Neural progenitor cell (in vitro differentiated cells): ENCODE data around the gene SNTG2. TPM values are rescaled to one million over a fixed set of nuclear protein-coding genes. Genes with fewer than 3 reads are reported as not detected.

Experiments used
- DNase-seq: peaks from one replicate; pipeline ENCODE4 v3.0.0-alpha.2; 2016; ENCODE audit warnings: low spot score
- H2AFZ ChIP-seq: fragments of 200-600 bp; sonication (generic); replicated peaks from 2 replicates; pipeline ENCODE4 v1.6.1; 2016; ENCODE audit warnings: antibody characterized with exemption
- H3F3A ChIP-seq: fragments of 200-600 bp; sonication (generic); 2 replicates; pipeline ENCODE4 v1.6.1; 2016; ENCODE audit warnings: antibody characterized with exemption, low read depth
- H3K27ac ChIP-seq: fragments of 200-600 bp; sonication (generic); 2 replicates; pipeline ENCODE4 v1.5.1; 2016; ENCODE audit warnings: mild to moderate bottlenecking
- H3K27me3 ChIP-seq: fragments of 200-600 bp; sonication (generic); 2 replicates; pipeline ENCODE4 v1.6.1; 2016; ENCODE audit warnings: mild to moderate bottlenecking, moderate library complexity
- H3K36me3 ChIP-seq: fragments of 200-600 bp; sonication (generic); 2 replicates; pipeline ENCODE4 v1.5.1; 2016
- H3K4me1 ChIP-seq: fragments of 200-600 bp; sonication (generic); 2 replicates; pipeline ENCODE4 v1.6.1; 2016; ENCODE audit warnings: mixed run types
- H3K4me2 ChIP-seq: fragments of 200-600 bp; sonication (generic); 2 replicates; pipeline ENCODE4 v1.6.1; 2016
- H3K4me3 ChIP-seq: fragments of 200-600 bp; sonication (generic); 2 replicates; pipeline ENCODE4 v1.5.1; 2016
- H3K79me2 ChIP-seq: fragments of 200-600 bp; sonication (generic); 2 replicates; pipeline ENCODE4 v1.6.1; 2016; ENCODE audit warnings: low read depth
- H3K9ac ChIP-seq: fragments of 200-600 bp; sonication (generic); 2 replicates; pipeline ENCODE4 v1.6.1; 2016
- H3K9me3 ChIP-seq: fragments of 200-600 bp; sonication (generic); 2 replicates; pipeline ENCODE4 v1.5.1; 2016; ENCODE audit warnings: low read depth
- H4K20me1 ChIP-seq: fragments of 200-600 bp; sonication (generic); 2 replicates; pipeline ENCODE4 v1.6.1; 2016; ENCODE audit warnings: low read depth
- H3K27ac Mint-ChIP-seq: 3 replicates; pipeline ENCODE4 v1.8.0; 2021; ENCODE audit warnings: mixed read lengths
- H3K27me3 Mint-ChIP-seq: 2 replicates; pipeline ENCODE4 v1.8.0; 2022; ENCODE audit warnings: low read depth, mild to moderate bottlenecking, inconsistent platforms, moderate library complexity, mixed read lengths; ENCODE audit not compliant: insufficient read depth
- H3K36me3 Mint-ChIP-seq: 3 replicates; pipeline ENCODE4 v1.8.0; 2021; ENCODE audit warnings: mixed read lengths
- H3K4me1 Mint-ChIP-seq: 3 replicates; pipeline ENCODE4 v1.8.0; 2021; ENCODE audit warnings: mixed read lengths
- H3K4me3 Mint-ChIP-seq: 3 replicates; pipeline ENCODE4 v1.8.0; 2021; ENCODE audit warnings: mild to moderate bottlenecking, moderate library complexity, mixed read lengths
- H3K9me3 Mint-ChIP-seq: 3 replicates; pipeline ENCODE4 v1.8.0; 2020; ENCODE audit warnings: mixed read lengths
- CTCF ChIP-seq: fragments of 200-600 bp; sonication (generic); IDR thresholded peaks from 2 replicates; pipeline ENCODE4 v1.5.1; 2017; ENCODE audit warnings: antibody characterized with exemption, mild to moderate bottlenecking
- EZH2 ChIP-seq: fragments of 200-600 bp; sonication (generic); IDR thresholded peaks from 2 replicates; pipeline ENCODE4 v1.6.1; 2017; ENCODE audit warnings: antibody characterized with exemption, mild to moderate bottlenecking, moderate library complexity
- EZH2phosphoT487 ChIP-seq: fragments of 200-600 bp; sonication (generic); IDR thresholded peaks from 2 replicates; pipeline ENCODE4 v1.6.1; 2017; ENCODE audit warnings: antibody characterized with exemption
- total RNA-seq: library from RNA; depleted of rRNA; stranded (reverse); fragments of >200 nt; gene quantifications from 2 replicates; pipeline ENCODE4 v1.2.3, GENCODE V29; 2015; ENCODE audit warnings: low replicate concordance

Gene SNTG2
- total RNA-seq, 1 donor from 2014 or later, result 1.1 TPM

GRCh38 chr2:1004398-1004797 lies 53.7 kb downstream of the SNTG2 start:
- H3K4me2 ChIP-seq, result no peak overlapping the region
- H3K27ac Mint-ChIP-seq, result no peak overlapping the region
- no peak for TF ChIP-seq EZH2
- no peak for TF ChIP-seq EZH2phosphoT487
- no peak for TF ChIP-seq CTCF
- H3K27me3 Mint-ChIP-seq, result no peaks in the 10 kb centered on the region
- H3K9ac ChIP-seq, result no peak overlapping the region
- no peaks in the 10 kb centered on the region for H3K9me3 Mint-ChIP-seq
- H3K4me3 ChIP-seq, result no peak overlapping the region
- no peaks in the 10 kb centered on the region for H3K4me1 Mint-ChIP-seq
- no peaks in the 10 kb centered on the region for H3K36me3 ChIP-seq
- H3K27ac ChIP-seq, result no peak overlapping the region
- H2AFZ ChIP-seq, result no peak overlapping the region
- no peaks in the 10 kb centered on the region for H3F3A ChIP-seq
- no peaks in the 10 kb centered on the region for H3K4me1 ChIP-seq
- DNase-seq, result no peak
- H3K36me3 Mint-ChIP-seq, result no peaks in the 10 kb centered on the region
- H3K4me3 Mint-ChIP-seq, result no peak overlapping the region
- H3K9me3 ChIP-seq, result no peaks in the 10 kb centered on the region
- H3K27me3 ChIP-seq, result no peaks in the 10 kb centered on the region
- H3K79me2 ChIP-seq, result no peaks in the 10 kb centered on the region
- no peaks in the 10 kb centered on the region for H4K20me1 ChIP-seq

GRCh38 chr2:1010415-1010930 lies 59.8 kb downstream of the SNTG2 start:
- Mint-ChIP-seq H3K4me3 (no peak overlapping the region), H3K9me3 (no peaks in the 10 kb centered on the region), H3K4me1 (peaks cover 16% of the 10 kb centered on the region), H3K27ac (peak overlapping the region; percentile 46), H3K36me3 (no peaks in the 10 kb centered on the region), H3K27me3 (peaks cover 2% of the 10 kb centered on the region)
- Histone ChIP-seq H3K4me3 (no peak overlapping the region), H3K27ac (no peak overlapping the region), H3K4me2 (no peak overlapping the region), H3F3A (no peaks in the 10 kb centered on the region), H3K4me1 (peaks cover 6% of the 10 kb centered on the region), H3K27me3 (no peaks in the 10 kb centered on the region), H3K79me2 (no peaks in the 10 kb centered on the region), H3K9ac (no peak overlapping the region), H4K20me1 (no peaks in the 10 kb centered on the region), H3K9me3 (no peaks in the 10 kb centered on the region), H3K36me3 (no peaks in the 10 kb centered on the region), H2AFZ (no peak overlapping the region)
- peak; percentile 60 for DNase-seq
- no peak for TF ChIP-seq CTCF
- TF ChIP-seq EZH2, result no peak
- no peak for TF ChIP-seq EZH2phosphoT487

- Histone ChIP-seq H2AFZ (no peak overlapping the region), H3K4me3 (no peak overlapping the region), H3K36me3 (no peaks in the 10 kb centered on the region), H3K9ac (no peak overlapping the region), H4K20me1 (no peaks in the 10 kb centered on the region), H3F3A (no peaks in the 10 kb centered on the region), H3K4me2 (no peak overlapping the region), H3K27me3 (no peaks in the 10 kb centered on the region), H3K9me3 (no peaks in the 10 kb centered on the region), H3K4me1 (peaks cover 6% of the 10 kb centered on the region), H3K27ac (no peak overlapping the region), H3K79me2 (no peaks in the 10 kb centered on the region)
- Mint-ChIP-seq H3K9me3 (no peaks in the 10 kb centered on the region), H3K4me3 (no peak overlapping the region), H3K27ac (peak overlapping the region; percentile 46), H3K36me3 (no peaks in the 10 kb centered on the region), H3K27me3 (peaks cover 2% of the 10 kb centered on the region), H3K4me1 (peaks cover 16% of the 10 kb centered on the region)
- no peak for TF ChIP-seq CTCF
- TF ChIP-seq EZH2phosphoT487, result no peak
- TF ChIP-seq EZH2, result no peak
- no peak for DNase-seq
These were observed 60.4 kb downstream of the SNTG2 start for GRCh38 chr2:1011006-1011405.
